Measurements from ENCODE around the gene DAAM2.

- no peak for TF ChIP-seq CTCF (conservative IDR thresholded peaks at IDR 0.05; ENCODE audit: low read depth, low read length)
- TF ChIP-seq EZH2 (IDR thresholded peaks at IDR 0.05; ENCODE audit: borderline replicate concordance, low read depth, low read length, poor library complexity, severe bottlenecking), result no peak
Measured at GRCh38 chr6:39903656-39904055, 111.5 kb downstream of the DAAM2 start.

Measured in A673 (cell line).